Endothelial cell (in vitro differentiated cells): ENCODE data around the gene MESD. TPM values are rescaled to one million over a fixed set of nuclear protein-coding genes. Genes with fewer than 3 reads are reported as not detected.

ENCODE experiments used
- DNase-seq: peaks from one replicate; pipeline ENCODE4 v3.0.0; 2021; ENCODE audit warnings: low spot score
- H3K27ac Mint-ChIP-seq: one replicate; pipeline ENCODE4 v1.8.0; 2021; ENCODE audit warnings: mixed read lengths, inconsistent platforms; ENCODE audit not compliant: unreplicated experiment
- H3K27me3 Mint-ChIP-seq: one replicate; pipeline ENCODE4 v1.8.0; 2021; ENCODE audit warnings: mild to moderate bottlenecking, moderate library complexity, mixed read lengths, inconsistent platforms; ENCODE audit not compliant: unreplicated experiment
- H3K36me3 Mint-ChIP-seq: one replicate; pipeline ENCODE4 v1.8.0; 2021; ENCODE audit warnings: mild to moderate bottlenecking, low read depth, mixed read lengths, inconsistent platforms; ENCODE audit not compliant: unreplicated experiment
- H3K4me1 Mint-ChIP-seq: one replicate; pipeline ENCODE4 v1.8.0; 2021; ENCODE audit warnings: mild to moderate bottlenecking, mixed read lengths, inconsistent platforms; ENCODE audit not compliant: unreplicated experiment
- H3K4me3 Mint-ChIP-seq: one replicate; pipeline ENCODE4 v1.8.0; 2021; ENCODE audit warnings: mild to moderate bottlenecking, mixed read lengths, inconsistent platforms; ENCODE audit not compliant: unreplicated experiment
- H3K9me3 Mint-ChIP-seq: one replicate; pipeline ENCODE4 v1.8.0; 2021; ENCODE audit warnings: mixed read lengths, inconsistent platforms; ENCODE audit not compliant: unreplicated experiment
- total RNA-seq: library from RNA; stranded (reverse); fragmentation: NEBNext Ultra II Directional; extraction: Animal tissue kit (Norgen Biotek cat#: 25700); gene quantifications from one replicate; pipeline ENCODE4 v1.2.1, GENCODE V29; 2021; ENCODE audit not compliant: unreplicated experiment
- TF ChIP-seq, protein P1 (sequence below): fragments of 200-600 bp; sonication (generic); IDR thresholded peaks from one replicate; pipeline ENCODE4 v1.5.0; 2021; ENCODE audit warnings: antibody characterized with exemption; ENCODE audit not compliant: unreplicated experiment

The MESD gene
- total RNA-seq, 1 donor from 2014 or later, result 35.7 TPM

DNA sequence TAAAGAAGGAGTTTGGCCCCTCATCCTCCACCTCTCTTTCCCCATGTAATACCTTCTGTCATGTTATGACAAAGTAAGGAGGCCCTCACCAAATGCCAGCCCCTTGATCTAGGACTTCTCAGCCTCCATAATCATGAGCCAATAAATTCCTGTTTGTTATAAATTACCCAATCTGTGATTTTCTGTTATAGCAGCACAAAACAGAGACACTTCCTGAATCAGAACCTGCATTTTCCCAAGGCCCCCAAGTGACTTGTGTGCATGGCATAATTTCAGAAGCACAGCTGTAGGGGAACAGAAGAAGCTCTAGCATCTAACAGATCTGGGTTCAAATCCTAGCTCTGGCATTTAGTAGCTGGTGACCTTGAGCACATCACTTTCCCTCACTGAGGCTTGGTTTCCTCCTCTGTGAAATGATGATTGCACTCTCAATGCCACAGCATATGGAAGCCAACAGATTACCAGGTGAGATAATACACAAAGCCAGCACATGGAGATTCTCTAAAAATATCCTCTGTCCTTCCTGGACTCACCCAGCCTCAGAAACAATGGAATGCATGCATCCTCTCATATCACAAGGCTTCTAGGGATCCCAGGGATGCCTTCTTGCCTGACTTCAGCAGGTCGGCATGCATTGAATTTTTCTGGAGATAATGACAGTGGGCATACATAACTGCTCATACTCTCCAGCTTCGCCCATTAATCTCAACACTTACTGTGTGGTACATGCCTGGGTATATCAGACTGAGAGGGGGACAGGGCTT is 37.4 kb upstream of the MESD start:
- H3K27me3 Mint-ChIP-seq, result peaks cover 2% of the 10 kb centered on the region
- H3K9me3 Mint-ChIP-seq, result no peaks in the 10 kb centered on the region
- peaks cover 7% of the 10 kb centered on the region for H3K36me3 Mint-ChIP-seq
- H3K4me3 Mint-ChIP-seq, result no peak overlapping the region
- no peak overlapping the region for H3K27ac Mint-ChIP-seq
- H3K4me1 Mint-ChIP-seq, result peaks cover 50% of the 10 kb centered on the region
- DNase-seq, result no peak
- TF ChIP-seq, protein P1, sequence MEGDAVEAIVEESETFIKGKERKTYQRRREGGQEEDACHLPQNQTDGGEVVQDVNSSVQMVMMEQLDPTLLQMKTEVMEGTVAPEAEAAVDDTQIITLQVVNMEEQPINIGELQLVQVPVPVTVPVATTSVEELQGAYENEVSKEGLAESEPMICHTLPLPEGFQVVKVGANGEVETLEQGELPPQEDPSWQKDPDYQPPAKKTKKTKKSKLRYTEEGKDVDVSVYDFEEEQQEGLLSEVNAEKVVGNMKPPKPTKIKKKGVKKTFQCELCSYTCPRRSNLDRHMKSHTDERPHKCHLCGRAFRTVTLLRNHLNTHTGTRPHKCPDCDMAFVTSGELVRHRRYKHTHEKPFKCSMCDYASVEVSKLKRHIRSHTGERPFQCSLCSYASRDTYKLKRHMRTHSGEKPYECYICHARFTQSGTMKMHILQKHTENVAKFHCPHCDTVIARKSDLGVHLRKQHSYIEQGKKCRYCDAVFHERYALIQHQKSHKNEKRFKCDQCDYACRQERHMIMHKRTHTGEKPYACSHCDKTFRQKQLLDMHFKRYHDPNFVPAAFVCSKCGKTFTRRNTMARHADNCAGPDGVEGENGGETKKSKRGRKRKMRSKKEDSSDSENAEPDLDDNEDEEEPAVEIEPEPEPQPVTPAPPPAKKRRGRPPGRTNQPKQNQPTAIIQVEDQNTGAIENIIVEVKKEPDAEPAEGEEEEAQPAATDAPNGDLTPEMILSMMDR, result no peak

DNA sequence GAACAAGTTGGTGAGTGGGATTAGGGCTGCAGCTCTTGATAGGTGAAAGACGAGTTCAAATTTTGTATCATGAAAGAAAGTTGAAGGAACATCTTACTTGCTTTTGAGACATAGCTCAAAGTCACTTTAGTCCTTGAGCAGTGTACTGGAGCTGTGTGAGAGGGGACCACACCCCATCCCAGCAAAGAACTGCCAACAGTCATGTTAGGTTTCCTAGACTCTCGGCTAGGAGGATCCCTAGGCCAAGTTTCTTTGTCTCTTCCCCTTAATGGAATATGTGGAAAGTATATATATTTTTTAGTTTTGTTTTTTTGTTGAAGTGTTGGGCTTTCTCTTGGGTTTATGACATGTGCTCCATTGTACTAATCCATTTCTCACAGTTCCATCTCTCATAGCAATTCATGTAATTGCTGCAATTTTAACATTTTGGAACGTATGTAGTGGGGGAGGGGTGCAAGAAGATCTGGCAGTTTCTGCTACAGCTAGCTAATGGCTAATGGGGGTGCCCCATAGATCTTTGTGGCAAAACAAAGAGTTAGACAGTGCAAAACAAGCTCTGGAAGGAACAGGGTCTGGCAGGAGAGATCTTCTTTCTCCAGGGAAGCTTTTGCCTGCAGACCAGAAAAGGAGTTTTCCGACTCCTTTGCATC is 36.2 kb upstream of the MESD start:
- TF ChIP-seq, protein P1, result no peak
- peaks cover 50% of the 10 kb centered on the region for H3K4me1 Mint-ChIP-seq
- H3K9me3 Mint-ChIP-seq, result no peaks in the 10 kb centered on the region
- peaks cover 7% of the 10 kb centered on the region for H3K36me3 Mint-ChIP-seq
- DNase-seq, result no peak
- no peak overlapping the region for H3K27ac Mint-ChIP-seq
- no peak overlapping the region for H3K4me3 Mint-ChIP-seq
- H3K27me3 Mint-ChIP-seq, result peaks cover 2% of the 10 kb centered on the region

DNA sequence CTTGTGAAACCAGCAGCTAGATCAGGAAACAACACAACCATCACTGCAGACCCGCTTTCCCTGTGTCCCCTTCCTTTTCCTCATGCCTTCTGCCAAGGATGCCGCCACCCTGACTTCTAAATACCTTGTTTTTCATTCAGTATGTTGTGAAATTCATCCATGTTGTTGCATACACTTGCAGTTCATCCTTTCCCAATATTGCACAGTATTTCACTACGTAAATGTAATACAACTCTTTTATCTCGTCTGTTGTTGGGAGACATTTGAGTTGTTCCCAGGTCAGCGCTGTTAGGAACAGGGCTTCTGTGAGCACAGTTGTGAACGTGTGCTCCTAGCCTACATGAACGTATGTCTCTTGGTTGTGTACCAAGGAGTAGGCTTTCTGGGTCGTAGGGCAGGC is 35.3 kb upstream of the MESD start:
- Mint-ChIP-seq H3K27me3 (peaks cover 2% of the 10 kb centered on the region), H3K4me3 (no peak overlapping the region), H3K27ac (peak overlapping the region; percentile 36), H3K4me1 (peaks cover 48% of the 10 kb centered on the region), H3K9me3 (no peaks in the 10 kb centered on the region), H3K36me3 (peaks cover 4% of the 10 kb centered on the region)
- TF ChIP-seq, protein P1, result no peak
- DNase-seq, result no peak

DNA sequence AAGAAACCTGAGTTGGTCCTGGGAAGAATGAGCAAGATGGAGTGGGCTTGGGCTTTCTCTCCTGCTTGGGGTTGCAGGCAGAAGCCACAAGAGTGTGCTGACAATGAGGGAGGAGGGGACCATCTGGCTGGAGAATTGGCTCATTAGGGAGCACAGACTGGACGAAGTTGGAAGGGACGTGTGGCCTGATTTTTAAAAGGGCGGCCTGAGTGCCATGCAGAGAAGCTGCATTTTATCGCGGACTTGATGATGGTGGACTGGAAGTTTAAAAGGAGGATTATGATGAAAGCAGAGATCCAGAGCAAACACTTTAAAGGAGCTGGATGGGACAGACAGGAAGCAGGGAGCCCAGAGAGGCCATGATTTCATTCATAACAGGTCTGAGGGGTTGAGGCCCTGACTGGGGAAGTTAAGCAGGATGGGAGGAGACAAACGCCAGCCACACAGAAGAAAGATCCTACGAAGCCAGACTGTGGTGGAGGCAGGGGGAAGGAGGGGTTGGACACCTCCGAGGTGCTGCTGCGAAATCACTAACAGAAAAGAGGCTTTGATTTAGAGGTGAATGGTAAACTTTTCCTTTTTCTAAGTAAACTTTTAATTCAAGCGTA is 34.8 kb upstream of the MESD start:
- no peak for DNase-seq
- H3K4me1 Mint-ChIP-seq, result peaks cover 43% of the 10 kb centered on the region
- TF ChIP-seq, protein P1, result no peak
- no peaks in the 10 kb centered on the region for H3K9me3 Mint-ChIP-seq
- H3K27me3 Mint-ChIP-seq, result peaks cover 2% of the 10 kb centered on the region
- peak overlapping the region; percentile 58 for H3K27ac Mint-ChIP-seq
- H3K36me3 Mint-ChIP-seq, result no peaks in the 10 kb centered on the region
- no peak overlapping the region for H3K4me3 Mint-ChIP-seq
